K562 (cell line): ENCODE results near the gene HNRNPM. TPM values are rescaled to one million over a fixed set of nuclear protein-coding genes. Genes with fewer than 3 reads are reported as not detected.

Source experiments
- ETV6 ChIP-seq, 3 experiments: fragments of 150-350 bp in 1 of 3; sonication (generic) in 1 of 3; formaldehyde crosslinking in 1 of 3; IDR thresholded peaks; 2 replicates each; pipeline versions ENCODE4 v1.6.1 to v1.8.0; 2014 to 2022; ENCODE audit warnings: borderline replicate concordance in 2 of 3, low read depth in 2 of 3, antibody characterized with exemption in 1 of 3, low read length in 1 of 3, mild to moderate bottlenecking in 1 of 3, missing genetic modification reagents in 1 of 3
- PTTG1 ChIP-seq: fragments of 450-650 bp; IDR thresholded peaks from 2 replicates; pipeline ENCODE4 v1.6.1; 2016; ENCODE audit warnings: low read depth, mild to moderate bottlenecking, missing genetic modification characterization, missing compliant biosample characterization
- RBFOX2 ChIP-seq: fragments of 200-400 bp; formaldehyde crosslinking; IDR thresholded peaks from 2 replicates; pipeline ENCODE4 v1.6.1; 2017; ENCODE audit warnings: low read depth, mild to moderate bottlenecking, low read length, moderate library complexity
- polyA plus RNA-seq, 8 experiments: library from polyadenylated mRNA; depleted of rRNA in 4 of 8; stranded (reverse) in 5 of 8; unstranded in 3 of 8; fragments of >200 nt; fragmentation: Nextera tagmentation in 2 of 8; fragmentation: Illumina TruSeq in 1 of 8; extraction: Ambion mirVana in 2 of 8; extraction: Trizol in 1 of 8; gene quantifications; 2 replicates each; pipeline versions ENCODE4 v1.2.1 to v1.2.3, GENCODE V29; 2011 to 2014; ENCODE audit warnings: inconsistent platforms in 1 of 8, missing spikeins in 1 of 8
- total RNA-seq, 7 experiments: library from RNA; depleted of rRNA in 6 of 7; stranded (reverse); fragments of >200 nt in 6 of 7; fragmentation: Illumina TruSeq in 2 of 7; extraction: Trizol in 2 of 7; gene quantifications; 2 replicates each; pipeline versions ENCODE4 v1.2.1 to v1.2.3, GENCODE V29; 2011 to 2021; ENCODE audit warnings: low replicate concordance in 1 of 7
- TF ChIP-seq, protein P1 (sequence below): sonication (generic); formaldehyde crosslinking; IDR thresholded peaks from 2 replicates; pipeline ENCODE4 v1.8.0; 2022; ENCODE audit warnings: mild to moderate bottlenecking, missing genetic modification reagents, borderline replicate concordance
- TF ChIP-seq, protein P2 (sequence below), 2 experiments: fragments of 250-450 bp in 1 of 2; fragments of 450-650 bp in 1 of 2; sonication (Bioruptor Pico) in 1 of 2; IDR thresholded peaks; 2 replicates each; pipeline versions ENCODE4 v1.6.1 to v1.8.0; 2016 to 2021; ENCODE audit warnings: mild to moderate bottlenecking in 2 of 2, moderate library complexity in 2 of 2, missing compliant biosample characterization in 1 of 2, missing genetic modification characterization in 1 of 2
- TF ChIP-seq, protein P3 (sequence below): sonication (generic); formaldehyde crosslinking; IDR thresholded peaks from 2 replicates; pipeline ENCODE4 v1.8.0; 2022; ENCODE audit warnings: missing genetic modification reagents, mild to moderate bottlenecking, moderate library complexity, borderline replicate concordance

The HNRNPM gene
- total and polyA plus RNA-seq, 9 of the 15 experiments (the other 6 are each of a cell fraction or from before 2014, with no cell fraction given), result 11.1 to 340 (median 195) TPM

DNA sequence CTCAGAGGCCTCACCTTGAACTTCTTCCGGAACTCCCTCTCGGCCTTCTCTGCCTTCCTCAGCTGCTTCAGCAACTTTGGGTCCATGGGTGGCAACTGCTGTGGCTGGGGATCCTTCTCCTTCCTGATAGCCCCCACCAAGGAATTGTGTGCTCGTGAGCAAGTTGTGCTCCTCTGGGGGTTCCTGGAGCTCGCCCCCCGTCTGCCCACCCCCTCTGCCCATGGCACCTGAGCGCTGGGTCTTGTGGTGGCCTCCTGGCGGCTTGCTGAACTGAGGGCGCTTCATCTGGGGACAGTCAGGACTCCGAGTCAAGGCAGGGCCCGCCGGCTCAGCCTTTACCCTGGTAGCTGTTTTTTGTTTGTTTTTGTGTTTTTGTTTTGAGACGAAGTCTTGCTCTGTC lies 46.1 kb downstream of the HNRNPM start (continued):
- TF ChIP-seq RBFOX2 (no peak), PTTG1 (tag) (no peak), ETV6 (IDR thresholded peaks at IDR 0.05; ENCODE audit: borderline replicate concordance in 1 of 2, low read depth in 2 of 2, low read length in 1 of 2) (no peak), ETV6 (CRISPR knock-in tag; IDR thresholded peaks at IDR 0.05; ENCODE audit: borderline replicate concordance) (no peak)
- TF ChIP-seq, protein P1, sequence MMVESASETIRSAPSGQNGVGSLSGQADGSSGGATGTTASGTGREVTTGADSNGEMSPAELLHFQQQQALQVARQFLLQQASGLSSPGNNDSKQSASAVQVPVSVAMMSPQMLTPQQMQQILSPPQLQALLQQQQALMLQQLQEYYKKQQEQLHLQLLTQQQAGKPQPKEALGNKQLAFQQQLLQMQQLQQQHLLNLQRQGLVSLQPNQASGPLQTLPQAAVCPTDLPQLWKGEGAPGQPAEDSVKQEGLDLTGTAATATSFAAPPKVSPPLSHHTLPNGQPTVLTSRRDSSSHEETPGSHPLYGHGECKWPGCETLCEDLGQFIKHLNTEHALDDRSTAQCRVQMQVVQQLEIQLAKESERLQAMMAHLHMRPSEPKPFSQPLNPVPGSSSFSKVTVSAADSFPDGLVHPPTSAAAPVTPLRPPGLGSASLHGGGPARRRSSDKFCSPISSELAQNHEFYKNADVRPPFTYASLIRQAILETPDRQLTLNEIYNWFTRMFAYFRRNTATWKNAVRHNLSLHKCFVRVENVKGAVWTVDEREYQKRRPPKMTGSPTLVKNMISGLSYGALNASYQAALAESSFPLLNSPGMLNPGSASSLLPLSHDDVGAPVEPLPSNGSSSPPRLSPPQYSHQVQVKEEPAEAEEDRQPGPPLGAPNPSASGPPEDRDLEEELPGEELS (CRISPR knock-in tag), result no peak
- TF ChIP-seq, protein P2, sequence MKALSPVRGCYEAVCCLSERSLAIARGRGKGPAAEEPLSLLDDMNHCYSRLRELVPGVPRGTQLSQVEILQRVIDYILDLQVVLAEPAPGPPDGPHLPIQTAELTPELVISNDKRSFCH (CRISPR knock-in tag; IDR thresholded peaks at IDR 0.05), result no peak
- TF ChIP-seq, protein P2 (tag; IDR thresholded peaks at IDR 0.05), result no peak
- TF ChIP-seq, protein P3, sequence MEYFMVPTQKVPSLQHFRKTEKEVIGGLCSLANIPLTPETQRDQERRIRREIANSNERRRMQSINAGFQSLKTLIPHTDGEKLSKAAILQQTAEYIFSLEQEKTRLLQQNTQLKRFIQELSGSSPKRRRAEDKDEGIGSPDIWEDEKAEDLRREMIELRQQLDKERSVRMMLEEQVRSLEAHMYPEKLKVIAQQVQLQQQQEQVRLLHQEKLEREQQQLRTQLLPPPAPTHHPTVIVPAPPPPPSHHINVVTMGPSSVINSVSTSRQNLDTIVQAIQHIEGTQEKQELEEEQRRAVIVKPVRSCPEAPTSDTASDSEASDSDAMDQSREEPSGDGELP (CRISPR knock-in tag), result no peak
- TF ChIP-seq, all 486 proteins: peak for 0
